Fibroblast of the aortic adventitia (primary cell): ENCODE measurements around the gene SAP30L. TPM values are rescaled to one million over a fixed set of nuclear protein-coding genes. Genes with fewer than 3 reads are reported as not detected.

Experiments
- DNase-seq: peaks from one replicate; pipeline ENCODE4 v3.0.0-alpha.2; 2010; ENCODE audit warnings: low read depth
- H3K4me3 ChIP-seq: 2 replicates; pipeline ENCODE4 v1.5.1; 2011; ENCODE audit warnings: low read depth, mild to moderate bottlenecking, control low read depth, low read length, moderate library complexity
- total RNA-seq: library from RNA; depleted of rRNA; stranded (reverse); fragments of >200 nt; gene quantifications from 2 replicates; pipeline ENCODE4 v1.2.3, GENCODE V29; 2012; ENCODE audit warnings: low replicate concordance
- TF ChIP-seq, protein P1 (sequence below): IDR thresholded peaks from 2 replicates; pipeline ENCODE4 v1.5.1; 2011; ENCODE audit warnings: mild to moderate bottlenecking, low read length, control low read depth, inconsistent platforms; ENCODE audit not compliant: insufficient read depth

Gene SAP30L
- total RNA-seq, 1 donor: 30.3 TPM

DNA sequence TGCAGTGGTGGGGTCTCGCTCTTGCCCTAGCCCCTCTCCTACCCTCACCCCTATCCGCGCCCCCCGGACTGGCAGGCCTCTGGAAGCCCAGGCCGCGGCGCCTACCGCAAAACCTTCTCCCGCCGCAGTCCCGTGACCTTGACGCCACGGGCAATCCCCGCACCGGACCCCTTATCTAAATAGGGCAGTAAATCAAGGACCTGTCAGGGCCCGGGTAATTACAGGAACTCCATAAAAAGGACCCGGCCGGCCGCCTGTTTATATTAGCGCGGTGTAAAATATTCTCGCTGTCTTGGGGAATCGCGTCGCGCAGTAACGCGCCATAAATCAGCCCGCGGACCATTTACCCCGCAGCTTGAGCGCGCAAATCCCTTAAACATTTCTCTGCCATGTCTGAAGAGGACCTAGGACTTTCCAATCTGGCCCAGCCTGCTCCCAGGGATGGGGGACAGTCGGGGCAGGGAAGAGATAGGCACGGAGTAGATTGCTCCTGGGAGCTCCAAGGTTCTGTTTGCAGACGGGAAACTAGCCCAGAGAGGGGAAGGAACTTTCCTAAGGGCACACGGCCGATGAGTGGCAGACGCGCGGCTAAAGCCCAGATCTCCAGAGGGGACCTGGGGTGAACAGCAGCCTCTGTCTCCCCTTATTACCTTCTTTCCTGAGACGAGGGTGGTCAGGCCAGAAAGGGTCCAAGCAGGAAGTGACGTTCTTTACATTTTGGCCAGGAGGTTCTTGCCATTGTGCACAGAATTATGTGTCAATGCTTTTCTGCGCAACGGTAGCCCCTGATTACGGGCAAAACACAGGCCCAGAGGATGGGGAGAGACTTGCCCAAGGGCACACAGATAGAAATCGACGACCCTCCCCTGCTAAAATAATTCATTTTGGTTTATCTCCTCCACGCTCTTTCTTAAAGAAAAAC, 37.0 kb downstream of the SAP30L start:
- no peak for DNase-seq
- TF ChIP-seq, protein P1, sequence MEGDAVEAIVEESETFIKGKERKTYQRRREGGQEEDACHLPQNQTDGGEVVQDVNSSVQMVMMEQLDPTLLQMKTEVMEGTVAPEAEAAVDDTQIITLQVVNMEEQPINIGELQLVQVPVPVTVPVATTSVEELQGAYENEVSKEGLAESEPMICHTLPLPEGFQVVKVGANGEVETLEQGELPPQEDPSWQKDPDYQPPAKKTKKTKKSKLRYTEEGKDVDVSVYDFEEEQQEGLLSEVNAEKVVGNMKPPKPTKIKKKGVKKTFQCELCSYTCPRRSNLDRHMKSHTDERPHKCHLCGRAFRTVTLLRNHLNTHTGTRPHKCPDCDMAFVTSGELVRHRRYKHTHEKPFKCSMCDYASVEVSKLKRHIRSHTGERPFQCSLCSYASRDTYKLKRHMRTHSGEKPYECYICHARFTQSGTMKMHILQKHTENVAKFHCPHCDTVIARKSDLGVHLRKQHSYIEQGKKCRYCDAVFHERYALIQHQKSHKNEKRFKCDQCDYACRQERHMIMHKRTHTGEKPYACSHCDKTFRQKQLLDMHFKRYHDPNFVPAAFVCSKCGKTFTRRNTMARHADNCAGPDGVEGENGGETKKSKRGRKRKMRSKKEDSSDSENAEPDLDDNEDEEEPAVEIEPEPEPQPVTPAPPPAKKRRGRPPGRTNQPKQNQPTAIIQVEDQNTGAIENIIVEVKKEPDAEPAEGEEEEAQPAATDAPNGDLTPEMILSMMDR: no peak
- H3K4me3 ChIP-seq: no peak overlapping the region

DNA sequence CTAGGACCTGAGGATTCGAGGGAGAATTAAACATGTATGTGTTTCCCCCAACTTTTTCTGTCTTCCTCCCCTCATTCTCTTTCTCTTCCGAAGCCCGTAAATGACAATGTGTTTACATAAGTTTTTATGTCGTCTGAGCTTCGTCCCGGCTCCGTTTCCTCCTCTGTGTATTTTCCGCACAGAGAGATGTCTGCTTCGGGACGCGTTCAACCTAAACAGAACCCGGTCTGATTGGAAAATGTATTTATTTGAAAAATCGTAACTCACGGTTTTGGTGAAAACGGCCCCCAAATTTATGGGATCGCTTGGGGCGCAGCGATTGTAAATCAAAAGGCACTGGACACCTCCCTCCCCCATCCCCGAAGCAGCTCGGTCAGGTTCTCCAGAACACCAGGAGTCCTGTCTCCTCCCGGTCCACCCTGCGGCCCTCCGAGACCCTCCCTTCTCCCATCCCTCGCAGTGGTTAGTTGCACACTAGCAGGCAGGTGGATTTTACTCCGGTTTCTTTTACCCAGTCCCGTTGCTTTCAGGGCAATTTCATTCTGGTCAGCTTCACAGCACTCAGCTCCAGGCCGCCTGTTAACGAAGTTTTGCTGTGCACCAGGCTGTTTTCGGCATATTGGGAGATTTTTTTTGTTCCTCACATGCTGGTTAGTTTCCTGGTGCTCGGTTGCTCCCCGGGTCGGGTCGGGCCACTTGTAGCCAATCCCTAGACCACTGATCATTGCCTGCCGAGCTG, 38.0 kb downstream of the SAP30L start:
- DNase-seq: no peak
- no peak overlapping the region for H3K4me3 ChIP-seq
- TF ChIP-seq, protein P1: no peak

DNA sequence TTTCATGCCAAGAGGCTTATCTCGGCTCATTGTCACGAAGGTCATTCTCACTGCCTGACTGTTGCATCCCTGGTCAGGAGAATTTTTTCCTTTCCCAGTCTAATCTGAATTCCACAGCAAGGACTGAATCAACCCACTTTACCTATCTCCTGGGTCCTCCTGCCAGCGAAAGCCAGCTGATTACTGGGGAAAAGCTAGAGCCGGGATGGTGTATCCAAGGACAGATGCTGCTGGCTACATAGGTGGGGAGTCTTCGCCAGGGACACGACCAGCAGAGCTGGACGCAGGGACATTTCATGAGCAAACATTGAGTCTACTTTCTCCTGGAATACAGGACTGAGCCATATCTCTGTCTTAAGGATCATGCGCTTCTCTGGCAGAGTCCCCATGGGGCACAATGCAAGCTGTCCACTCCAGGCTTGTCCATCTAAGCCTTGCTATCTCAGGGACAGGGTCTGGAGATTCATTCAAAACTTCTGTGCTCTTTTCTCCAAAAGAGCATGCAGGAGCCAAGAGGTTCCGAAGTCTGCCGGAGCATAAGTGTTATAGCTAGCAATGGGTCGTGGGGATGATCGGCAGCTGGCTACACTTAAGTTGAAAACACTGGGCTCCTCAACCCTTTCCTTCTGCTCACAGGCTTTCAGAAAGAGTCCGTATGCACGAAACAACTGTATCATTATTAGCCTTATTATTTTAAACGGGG, 38.7 kb downstream of the SAP30L start:
- no peak for DNase-seq
- TF ChIP-seq, protein P1: no peak

DNA sequence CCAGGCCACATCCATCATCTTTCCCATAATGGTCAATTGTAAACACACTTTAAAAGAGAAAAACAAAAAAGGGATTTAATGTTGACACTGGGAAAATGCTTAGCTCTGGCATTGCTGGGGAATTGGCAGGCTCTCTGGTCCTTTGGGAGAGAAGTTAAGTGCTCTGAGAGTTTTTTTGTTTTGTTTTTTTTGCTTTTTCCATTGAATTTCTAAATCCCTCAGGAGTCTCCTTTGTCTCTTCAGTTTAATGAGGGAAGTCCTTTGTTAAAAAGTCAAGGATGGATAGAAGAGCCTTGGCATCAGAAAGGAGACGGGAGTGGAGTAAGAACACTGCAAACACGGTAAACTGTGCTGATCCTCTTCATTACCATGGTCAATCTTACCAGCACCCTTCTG, 39.3 kb downstream of the SAP30L start:
- TF ChIP-seq, protein P1: no peak
- no peak for DNase-seq
- no peak overlapping the region for H3K4me3 ChIP-seq

More for the DNA sequence above, 38.7 kb downstream of the SAP30L start:
- no peak overlapping the region for H3K4me3 ChIP-seq

DNA sequence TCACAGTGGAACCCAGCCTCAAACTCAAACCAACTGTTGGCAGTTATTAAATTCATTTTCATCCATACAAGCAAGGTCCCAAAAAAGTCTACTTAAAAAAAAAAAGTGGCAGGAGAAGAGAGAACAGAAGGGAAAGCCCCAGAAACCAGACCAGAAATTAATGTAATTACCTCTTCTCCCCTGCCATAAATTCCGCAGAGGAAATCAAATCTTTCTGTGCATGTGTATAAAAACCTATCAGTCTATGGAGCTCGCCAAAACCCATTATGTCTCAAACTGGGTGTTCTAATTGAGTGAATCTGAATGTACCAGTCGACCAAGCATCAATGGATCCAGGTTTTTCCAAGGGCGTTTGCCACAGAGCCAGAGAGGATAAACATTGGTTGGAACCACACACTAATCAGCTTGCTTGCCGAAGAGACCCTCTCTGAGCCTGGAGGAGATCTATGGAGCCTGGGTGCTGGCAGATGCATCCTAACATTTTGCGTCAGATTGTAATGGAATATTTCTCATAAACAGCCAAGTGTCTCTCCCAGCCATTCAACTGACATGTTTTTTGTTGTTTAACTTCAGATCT, 40.1 kb downstream of the SAP30L start:
- DNase-seq: no peak
- H3K4me3 ChIP-seq: no peak overlapping the region
- TF ChIP-seq, protein P1: no peak

DNA sequence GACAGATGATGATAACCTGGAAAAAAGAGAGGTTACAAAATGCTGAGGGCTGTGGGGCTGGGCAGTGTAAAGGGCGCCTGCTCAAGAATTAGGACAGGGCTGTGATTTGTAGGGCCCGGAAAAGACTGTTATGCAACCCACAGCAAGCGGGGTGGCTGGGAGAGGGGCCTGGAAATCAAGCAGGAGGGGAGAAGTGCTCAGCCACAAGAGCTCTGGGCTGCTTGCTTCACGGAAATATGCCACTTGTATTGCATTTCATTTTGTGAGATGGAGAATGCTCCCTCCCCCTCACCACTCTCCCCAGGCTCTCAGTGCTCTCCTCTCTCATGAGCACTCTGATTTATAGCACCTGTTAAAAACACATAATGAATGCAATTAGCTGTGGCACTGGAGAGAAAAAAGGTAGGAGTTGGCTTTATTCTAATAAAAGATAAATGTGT, 40.6 kb downstream of the SAP30L start:
- DNase-seq: no peak
- TF ChIP-seq, protein P1: no peak
- no peak overlapping the region for H3K4me3 ChIP-seq
